Activated naive CD4-positive, alpha-beta T cell treated with anti-CD3 and anti-CD28 coated beads for 36 hours (primary cell): ENCODE data around the gene ENTPD5. TPM values are rescaled to one million over a fixed set of nuclear protein-coding genes. Genes with fewer than 3 reads are reported as not detected.

Experiments
- CTCF ChIA-PET: fragments of 350-600 bp; sonication (Branson Sonifier 250); formaldehyde crosslinking; loops from one replicate; lab custom pipeline; 2021; ENCODE audit warnings: antibody characterized with exemption; lab: Charles Lee
- DNase-seq: peaks from one replicate; pipeline ENCODE4 v3.0.0-alpha.2; 2020
- H3K27ac Mint-ChIP-seq: one replicate; pipeline ENCODE4 v1.8.0; 2021; ENCODE audit warnings: mild to moderate bottlenecking, mixed read lengths
- H3K27me3 Mint-ChIP-seq: one replicate; pipeline ENCODE4 v1.8.0; 2021; ENCODE audit warnings: low read depth, mixed read lengths
- H3K36me3 Mint-ChIP-seq: one replicate; pipeline ENCODE4 v1.8.0; 2021; ENCODE audit warnings: low read depth, mixed read lengths
- H3K4me1 Mint-ChIP-seq: one replicate; pipeline ENCODE4 v1.8.0; 2021; ENCODE audit warnings: low read depth, mixed read lengths
- H3K4me3 Mint-ChIP-seq: one replicate; pipeline ENCODE4 v1.8.0; 2021; ENCODE audit warnings: mild to moderate bottlenecking, moderate library complexity, mixed read lengths
- H3K9me3 Mint-ChIP-seq: one replicate; pipeline ENCODE4 v1.8.0; 2021; ENCODE audit warnings: mixed read lengths
- intact Hi-C: fragments of 100-400 bp; cut with micrococcal nuclease; formaldehyde crosslinking; loops from one replicate; pipeline ENCODE4 v1.15.1; 2023
- total RNA-seq, 2 experiments: library from RNA; stranded (reverse); gene quantifications; one replicate each; pipeline ENCODE4 v1.2.3, GENCODE V29; 2021

Gene ENTPD5, protein sequence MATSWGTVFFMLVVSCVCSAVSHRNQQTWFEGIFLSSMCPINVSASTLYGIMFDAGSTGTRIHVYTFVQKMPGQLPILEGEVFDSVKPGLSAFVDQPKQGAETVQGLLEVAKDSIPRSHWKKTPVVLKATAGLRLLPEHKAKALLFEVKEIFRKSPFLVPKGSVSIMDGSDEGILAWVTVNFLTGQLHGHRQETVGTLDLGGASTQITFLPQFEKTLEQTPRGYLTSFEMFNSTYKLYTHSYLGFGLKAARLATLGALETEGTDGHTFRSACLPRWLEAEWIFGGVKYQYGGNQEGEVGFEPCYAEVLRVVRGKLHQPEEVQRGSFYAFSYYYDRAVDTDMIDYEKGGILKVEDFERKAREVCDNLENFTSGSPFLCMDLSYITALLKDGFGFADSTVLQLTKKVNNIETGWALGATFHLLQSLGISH
- 1 to 10 TPM; 7.3 to 9.6 TPM for total RNA-seq

DNA sequence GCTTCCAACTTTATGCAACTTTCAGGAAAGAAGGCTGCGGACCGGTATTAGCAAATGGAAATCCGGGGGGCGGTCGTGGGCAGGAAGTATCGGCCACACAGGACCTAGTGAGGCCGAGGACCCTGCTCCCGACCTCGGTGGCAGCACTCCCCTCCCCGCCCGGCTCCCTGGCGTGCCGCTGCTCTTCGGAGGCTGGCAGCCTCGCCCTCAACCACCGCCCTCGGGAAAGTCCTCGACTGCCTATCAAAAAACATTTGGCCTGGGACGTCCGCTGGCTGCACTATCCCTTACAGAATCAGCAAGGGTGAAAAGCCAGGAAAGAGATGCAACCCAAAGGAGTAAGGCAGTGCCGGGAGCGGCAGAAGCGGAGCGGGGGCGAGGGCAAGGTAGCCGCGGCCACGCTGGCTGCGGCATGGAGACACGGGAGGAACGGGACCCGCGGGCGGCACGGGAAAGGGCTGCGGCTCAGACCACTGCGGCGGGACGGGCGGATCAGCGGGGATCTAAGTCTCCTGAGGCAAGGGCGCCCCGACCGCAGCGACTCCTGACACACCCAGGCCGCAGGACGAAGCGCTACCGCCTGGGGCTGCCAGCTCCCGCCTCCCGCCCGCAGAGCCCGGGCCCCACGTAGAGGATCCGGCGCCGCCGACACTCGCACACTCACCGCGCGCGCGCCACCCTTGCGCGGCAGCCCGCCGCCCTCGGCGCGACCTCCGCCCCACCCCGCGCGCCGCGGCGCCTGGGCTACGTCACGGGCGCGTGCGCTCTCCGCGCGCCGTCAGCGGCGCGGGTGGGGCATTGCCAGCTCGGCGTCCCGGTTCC lies at the start of gene ENTPD5, which contains the start of gene BBOF1:
Gene ENTPD5 (minus strand): TSS at position 703 of the 822 bp plus-strand sequence. CDS start 31,186 bp downstream, outside the sequence.
Gene BBOF1 (plus strand): TSS at position 764 of the 822 bp plus-strand sequence. CDS start 130 bp downstream, outside the sequence.
- DNase-seq, result peak; percentile 80
- Mint-ChIP-seq H3K4me1 (peaks cover 13% of the 10 kb centered on the region), H3K27ac (peak within 1 kb of the TSS; percentile 90), H3K9me3 (no peaks in the 10 kb centered on the region), H3K4me3 (peak within 1 kb of the TSS; percentile 86), H3K27me3 (no peaks in the 10 kb centered on the region), H3K36me3 (no peaks in the 10 kb centered on the region)
- CTCF ChIA-PET, result interaction anchor here (1.2 kb wide), 1 partner anchor 167 kb away, joined by 3 read pairs; no protein-coding TSS in a partner anchor
- intact Hi-C loops, result loop anchor here (1.0 to 10.0 kb wide), 9 partner anchors 66 to 960 kb away; partner anchors contain the start of genes ACOT2, ALDH6A1, COQ6 and FAM161B

DNA sequence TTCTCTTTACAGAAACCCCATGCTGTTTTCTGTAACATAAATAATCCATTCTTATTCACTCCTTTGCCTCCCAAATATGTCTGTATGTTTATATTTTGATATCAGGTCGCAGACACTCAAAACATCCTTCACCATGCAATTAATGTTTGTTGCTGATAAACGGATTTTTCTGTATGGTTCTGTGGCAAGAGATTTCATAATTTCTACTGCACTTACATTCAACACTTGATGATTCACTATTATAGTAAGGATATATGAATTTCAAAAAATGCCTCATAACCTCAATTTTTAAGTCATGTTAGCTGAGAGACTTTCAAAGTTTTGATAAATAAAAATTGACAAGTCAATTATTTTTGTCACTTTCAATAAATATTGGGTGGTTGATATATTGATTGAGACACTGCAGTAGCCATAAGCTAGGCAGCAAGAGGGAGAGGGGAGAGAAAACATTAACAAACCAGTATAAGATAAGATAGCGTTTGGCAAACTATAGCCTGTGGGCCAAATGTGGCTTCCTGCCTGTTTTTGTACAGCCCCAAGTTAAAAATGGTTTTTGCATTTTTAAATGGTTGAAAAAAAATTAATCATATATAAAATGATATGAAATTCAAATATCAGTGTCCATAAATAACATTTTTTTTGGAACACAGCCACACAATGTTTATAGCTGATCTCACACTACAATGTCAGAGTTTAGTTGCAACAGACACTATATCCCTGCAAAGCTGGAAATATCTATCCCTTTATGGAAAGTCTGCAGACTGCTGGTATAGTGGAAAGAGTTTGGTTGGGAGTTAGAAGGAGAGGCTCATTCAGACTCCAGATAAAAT lies 46.9 kb upstream of the ENTPD5 start:
- CTCF ChIA-PET, result interaction anchor here (0.9 kb wide), 1 partner anchor 11 kb away, joined by 3 read pairs; no protein-coding TSS in a partner anchor
- no peaks in the 10 kb centered on the region for H3K4me1 Mint-ChIP-seq
- H3K4me3 Mint-ChIP-seq, result no peak overlapping the region
- no peak overlapping the region for H3K27ac Mint-ChIP-seq
- no peaks in the 10 kb centered on the region for H3K9me3 Mint-ChIP-seq
- no peak for DNase-seq
- no peaks in the 10 kb centered on the region for H3K36me3 Mint-ChIP-seq
- intact Hi-C loops, result no loop called here
- no peaks in the 10 kb centered on the region for H3K27me3 Mint-ChIP-seq

DNA sequence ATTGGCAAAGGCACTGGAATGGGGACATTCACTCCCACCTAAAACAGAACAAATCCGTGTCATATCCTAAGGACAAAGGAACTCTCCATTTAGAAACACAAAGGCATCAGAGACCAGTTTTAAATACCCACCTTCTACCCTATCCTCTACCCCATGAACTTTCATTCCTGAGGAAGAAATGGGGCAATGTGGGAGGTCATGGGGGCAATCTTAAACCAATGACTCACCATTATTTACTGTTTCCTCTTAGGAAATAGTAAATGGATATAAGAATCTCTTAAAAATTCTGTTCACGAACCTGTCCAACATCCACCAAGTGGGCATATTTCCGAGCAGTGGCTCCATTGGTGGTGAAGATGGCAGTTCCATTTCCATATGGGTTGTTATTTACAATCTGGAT lies 45.8 kb upstream of the ENTPD5 start:
- H3K36me3 Mint-ChIP-seq, result no peaks in the 10 kb centered on the region
- H3K27ac Mint-ChIP-seq, result no peak overlapping the region
- DNase-seq, result no peak
- no peak overlapping the region for H3K4me3 Mint-ChIP-seq
- H3K4me1 Mint-ChIP-seq, result no peaks in the 10 kb centered on the region
- CTCF ChIA-PET, result no interaction called here
- H3K27me3 Mint-ChIP-seq, result no peaks in the 10 kb centered on the region
- intact Hi-C loops, result no loop called here
- no peaks in the 10 kb centered on the region for H3K9me3 Mint-ChIP-seq

DNA sequence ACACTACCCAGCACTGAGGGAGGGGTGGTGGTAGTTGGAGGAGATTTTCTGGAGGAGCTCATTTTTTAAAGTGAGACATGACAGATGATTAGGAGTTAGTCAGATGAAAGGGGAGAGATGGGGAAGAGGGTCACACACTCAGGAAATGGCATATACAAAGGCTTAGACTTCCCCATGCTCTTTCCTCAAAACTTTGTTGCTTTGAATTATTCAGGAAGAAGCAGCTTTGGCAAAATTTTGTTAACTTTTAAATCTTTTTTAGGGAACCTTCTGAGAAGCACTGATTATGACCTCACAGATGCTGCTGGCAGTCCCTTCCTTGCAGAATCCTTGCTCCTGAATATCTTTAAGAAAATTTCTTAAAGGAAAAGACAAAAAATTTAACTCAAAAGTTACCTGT lies 45.3 kb upstream of the ENTPD5 start:
- Mint-ChIP-seq H3K27ac (no peak overlapping the region), H3K4me3 (no peak overlapping the region), H3K9me3 (no peaks in the 10 kb centered on the region), H3K36me3 (no peaks in the 10 kb centered on the region), H3K27me3 (no peaks in the 10 kb centered on the region), H3K4me1 (no peaks in the 10 kb centered on the region)
- DNase-seq, result no peak
- intact Hi-C loops, result no loop called here
- CTCF ChIA-PET, result interaction anchor here (1.2 kb wide), 1 partner anchor 25 kb away, joined by 3 read pairs; no protein-coding TSS in a partner anchor

DNA sequence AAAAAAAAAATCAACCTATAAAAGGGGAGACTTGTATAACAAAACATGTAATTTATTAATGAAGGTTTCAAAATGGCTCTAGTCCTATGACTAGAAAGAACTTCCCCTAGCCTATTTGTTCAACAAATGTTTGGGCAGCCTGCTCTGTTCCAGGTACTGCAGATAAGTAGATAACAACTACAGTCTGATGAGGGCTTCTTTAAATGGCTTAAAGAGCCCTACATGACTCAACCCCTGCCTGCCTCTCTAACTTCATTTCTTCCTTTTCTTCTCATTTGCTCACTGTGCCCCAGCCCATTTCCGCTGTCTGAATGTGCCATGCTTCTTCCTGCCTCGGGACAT lies 43.7 kb upstream of the ENTPD5 start:
- H3K4me1 Mint-ChIP-seq, result no peaks in the 10 kb centered on the region
- intact Hi-C loops, result no loop called here
- no peaks in the 10 kb centered on the region for H3K27me3 Mint-ChIP-seq
- H3K4me3 Mint-ChIP-seq, result no peak overlapping the region
- H3K36me3 Mint-ChIP-seq, result peaks cover 3% of the 10 kb centered on the region
- CTCF ChIA-PET, result no interaction called here
- H3K27ac Mint-ChIP-seq, result no peak overlapping the region
- no peak for DNase-seq
- H3K9me3 Mint-ChIP-seq, result no peaks in the 10 kb centered on the region

DNA sequence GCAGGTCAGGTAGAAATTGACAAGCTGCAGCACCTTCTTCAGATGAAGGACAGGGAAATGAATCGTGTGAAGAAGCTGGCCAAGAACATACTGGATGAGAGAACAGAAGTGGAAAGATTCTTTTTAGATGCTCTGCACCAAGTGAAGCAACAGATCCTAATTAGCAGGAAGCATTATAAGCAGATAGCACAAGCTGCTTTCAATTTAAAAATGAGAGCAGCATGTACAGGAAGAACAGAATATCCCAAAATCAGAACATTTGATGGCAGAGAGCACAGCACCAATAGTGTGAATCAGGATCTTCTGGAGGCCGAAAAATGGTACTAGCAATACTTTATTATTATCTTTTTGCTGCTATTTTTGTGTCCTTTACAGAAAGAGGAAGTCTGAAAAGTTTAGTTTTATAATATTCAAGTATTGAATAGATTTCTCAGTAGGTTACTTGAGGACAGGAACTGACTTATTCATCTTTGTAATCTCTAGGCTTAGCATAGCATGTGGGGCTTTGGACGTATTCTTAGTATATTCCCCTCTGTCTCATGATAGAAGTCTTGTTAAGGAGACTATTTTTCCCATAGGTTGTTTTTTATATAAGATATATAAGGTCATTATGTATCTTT lies 30.9 kb upstream of the ENTPD5 start:
- DNase-seq, result no peak
- Mint-ChIP-seq H3K27ac (no peak overlapping the region), H3K4me3 (no peak overlapping the region), H3K27me3 (no peaks in the 10 kb centered on the region), H3K9me3 (no peaks in the 10 kb centered on the region), H3K4me1 (no peaks in the 10 kb centered on the region), H3K36me3 (no peaks in the 10 kb centered on the region)
- CTCF ChIA-PET, result no interaction called here
- intact Hi-C loops, result no loop called here

DNA sequence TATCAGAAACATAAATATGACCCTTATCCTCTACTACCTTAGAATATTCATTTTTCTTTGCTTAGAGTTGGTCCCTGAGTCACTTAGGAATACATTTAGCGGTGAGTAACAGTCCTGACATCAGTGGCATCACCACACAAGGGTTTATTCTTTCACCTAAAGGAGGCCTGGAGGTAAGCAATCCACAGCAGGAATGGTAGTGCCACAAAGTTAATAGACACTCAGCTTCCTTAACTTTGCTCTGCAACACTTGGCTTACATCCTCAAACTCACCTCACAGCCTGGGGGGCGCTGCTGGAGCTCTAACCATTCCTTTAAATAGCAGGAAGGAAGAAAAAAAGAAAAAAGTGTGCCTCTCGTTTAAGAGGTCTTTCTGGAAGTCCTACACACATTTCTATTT lies 29.2 kb upstream of the ENTPD5 start:
- intact Hi-C loops, result no loop called here
- H3K9me3 Mint-ChIP-seq, result no peaks in the 10 kb centered on the region
- H3K27me3 Mint-ChIP-seq, result no peaks in the 10 kb centered on the region

DNA sequence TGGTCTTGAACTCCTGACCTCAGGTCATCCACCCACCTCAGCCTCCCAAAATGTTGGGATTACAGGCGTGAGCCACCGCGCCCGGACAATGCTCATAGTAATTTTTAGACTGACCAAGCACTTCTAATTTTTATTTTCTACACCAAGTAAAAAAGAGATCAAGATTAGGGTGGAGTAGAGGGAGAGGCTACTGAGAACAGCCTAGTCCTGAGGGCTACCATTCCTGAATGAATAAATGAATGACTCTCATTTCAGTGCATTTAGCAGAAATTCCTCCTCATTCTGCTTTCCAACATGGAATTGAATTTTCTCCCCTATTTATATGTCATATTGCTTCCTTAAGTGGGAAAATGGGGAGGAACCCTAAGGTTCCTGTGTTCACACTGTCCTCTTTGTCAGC lies 26.4 kb upstream of the ENTPD5 start:
- intact Hi-C loops, result no loop called here
- H3K9me3 Mint-ChIP-seq, result no peaks in the 10 kb centered on the region
- H3K4me1 Mint-ChIP-seq, result no peaks in the 10 kb centered on the region
- H3K36me3 Mint-ChIP-seq, result no peaks in the 10 kb centered on the region
- CTCF ChIA-PET, result no interaction called here
- no peak overlapping the region for H3K27ac Mint-ChIP-seq
- H3K4me3 Mint-ChIP-seq, result no peak overlapping the region
- DNase-seq, result no peak
- no peaks in the 10 kb centered on the region for H3K27me3 Mint-ChIP-seq

More for the DNA sequence above, 29.2 kb upstream of the ENTPD5 start:
- DNase-seq, result no peak
- no peaks in the 10 kb centered on the region for H3K4me1 Mint-ChIP-seq
- H3K4me3 Mint-ChIP-seq, result no peak overlapping the region
- H3K36me3 Mint-ChIP-seq, result no peaks in the 10 kb centered on the region
- H3K27ac Mint-ChIP-seq, result no peak overlapping the region
- CTCF ChIA-PET, result no interaction called here

DNA sequence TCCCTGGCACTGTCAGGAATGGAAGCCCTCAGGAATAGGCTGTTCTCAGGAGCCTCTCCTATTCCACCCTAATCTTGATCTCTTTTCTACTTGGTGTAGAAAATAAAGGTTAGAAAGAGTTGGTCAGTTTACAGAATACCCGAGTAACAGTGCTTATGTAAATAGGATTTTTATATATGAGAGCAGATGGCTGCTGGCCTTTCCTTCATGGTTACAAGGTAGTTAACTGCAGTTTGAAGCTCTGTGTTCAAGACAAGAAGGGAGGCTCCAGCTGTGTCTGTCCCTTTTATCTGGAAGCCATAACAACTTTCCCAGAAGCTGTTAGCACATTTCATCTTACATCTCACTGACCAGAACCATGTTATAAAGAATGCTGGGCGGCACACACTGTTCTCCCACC lies 23.2 kb upstream of the ENTPD5 start:
- H3K27ac Mint-ChIP-seq, result no peak overlapping the region
- no peak overlapping the region for H3K4me3 Mint-ChIP-seq
- H3K27me3 Mint-ChIP-seq, result no peaks in the 10 kb centered on the region
- no peaks in the 10 kb centered on the region for H3K36me3 Mint-ChIP-seq
- intact Hi-C loops, result no loop called here
- no peaks in the 10 kb centered on the region for H3K4me1 Mint-ChIP-seq
- no peaks in the 10 kb centered on the region for H3K9me3 Mint-ChIP-seq
- CTCF ChIA-PET, result no interaction called here
- no peak for DNase-seq

DNA sequence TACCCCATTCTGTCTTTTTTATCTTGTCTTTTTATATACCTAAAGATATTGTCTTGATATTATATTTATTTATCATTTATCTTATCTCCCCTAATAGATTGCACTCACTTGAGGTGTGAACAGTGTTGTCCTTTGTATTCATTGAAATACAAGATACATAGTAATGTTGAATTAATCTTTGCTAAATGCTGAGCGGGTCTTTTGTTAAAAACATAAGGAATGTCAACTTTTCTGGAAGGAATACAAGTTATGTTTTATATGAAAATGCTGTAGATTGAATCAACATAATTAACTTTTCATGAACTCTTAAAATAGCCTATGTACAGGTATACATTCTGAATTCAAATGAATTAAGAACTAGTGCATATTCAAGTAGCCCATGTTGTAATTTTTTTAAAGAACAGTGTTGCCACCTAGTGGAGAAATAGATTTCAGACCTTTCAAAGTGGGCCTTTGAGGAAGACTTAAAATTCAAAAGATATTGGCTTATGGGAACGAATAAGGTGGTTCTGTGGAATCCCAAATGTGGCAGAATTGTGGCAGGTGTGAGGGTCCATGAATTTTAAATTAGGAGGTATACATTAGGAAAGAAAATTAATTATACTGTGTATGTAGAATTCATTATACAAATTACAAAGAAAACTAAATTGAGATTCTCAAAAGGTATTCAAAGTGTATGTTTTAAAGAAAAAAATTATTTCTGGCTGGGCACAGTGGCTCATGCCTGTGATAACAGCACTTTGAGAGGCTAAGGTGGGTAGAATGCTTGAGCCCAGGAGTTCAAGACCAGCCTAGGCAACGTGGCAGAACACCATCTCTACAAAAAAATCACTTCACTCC lies 19.2 kb upstream of the ENTPD5 start:
- Mint-ChIP-seq H3K36me3 (no peaks in the 10 kb centered on the region), H3K4me1 (no peaks in the 10 kb centered on the region), H3K27ac (no peak overlapping the region), H3K4me3 (no peak overlapping the region), H3K9me3 (no peaks in the 10 kb centered on the region), H3K27me3 (no peaks in the 10 kb centered on the region)
- peak; percentile 8 for DNase-seq
- CTCF ChIA-PET, result interaction anchor here (0.6 kb wide), 1 partner anchor 469 kb away, joined by 4 read pairs; no protein-coding TSS in a partner anchor
- intact Hi-C loops, result loop anchor here (1.0 to 5.0 kb wide), 3 partner anchors 86 to 310 kb away; partner anchors contain the start of genes COQ6 and FAM161B

DNA sequence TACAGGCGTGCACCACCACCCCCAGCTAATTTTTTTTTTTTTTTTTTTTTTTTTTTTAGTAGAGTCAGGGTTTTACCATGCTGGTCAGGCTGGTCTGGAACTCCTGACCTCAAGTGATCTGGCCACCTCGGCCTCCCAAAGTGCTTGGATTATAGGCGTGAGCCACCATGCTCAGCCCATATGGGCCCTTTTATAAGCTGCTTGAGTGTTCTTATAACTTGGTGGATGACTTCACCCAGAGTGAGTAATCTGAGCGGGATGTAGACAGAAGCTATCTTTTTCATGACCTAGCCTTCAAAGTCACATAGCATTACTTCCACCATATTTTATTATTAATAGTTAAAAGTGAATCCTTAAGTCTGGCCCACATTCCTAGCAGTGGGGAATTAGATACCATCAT lies 16.5 kb upstream of the ENTPD5 start:
- H3K9me3 Mint-ChIP-seq, result no peaks in the 10 kb centered on the region
- no peak overlapping the region for H3K4me3 Mint-ChIP-seq
- peaks cover 1% of the 10 kb centered on the region for H3K36me3 Mint-ChIP-seq
- no peak overlapping the region for H3K27ac Mint-ChIP-seq
- intact Hi-C loops, result loop anchor here (5.0 kb wide), 1 partner anchor 83 kb away; the partner anchor contains the start of genes COQ6 and FAM161B
- no peak for DNase-seq
- no peaks in the 10 kb centered on the region for H3K27me3 Mint-ChIP-seq
- H3K4me1 Mint-ChIP-seq, result no peaks in the 10 kb centered on the region
- CTCF ChIA-PET, result interaction anchor here (0.6 to 0.7 kb wide), 3 partner anchors 38 to 345 kb away, joined by 3 to 4 read pairs (median 3); no protein-coding TSS in a partner anchor
